ENCODE measurements around the gene DNAJA4.

The DNAJA4 gene

GRCh38 chr15:78316283-78317083 lies 52.1 kb downstream of the DNAJA4 start:
- DNase-seq (ENCODE audit: low read depth) = no peak

- DNase-seq (ENCODE audit: low read depth) = peak; percentile 27
Measured at GRCh38 chr15:78317145-78317836, 52.9 kb downstream of the DNAJA4 start.

GRCh38 chr15:78319588-78319987 lies 55.2 kb downstream of the DNAJA4 start:
- DNase-seq (ENCODE audit: low read depth) = no peak

- DNase-seq (ENCODE audit: low read depth) = no peak
Measured at GRCh38 chr15:78320183-78320582, 55.8 kb downstream of the DNAJA4 start.

GRCh38 chr15:78321041-78321570 lies 56.7 kb downstream of the DNAJA4 start:
- no peak for DNase-seq (ENCODE audit: low read depth)

GRCh38 chr15:78321786-78322185 lies 57.4 kb downstream of the DNAJA4 start:
- DNase-seq (ENCODE audit: low read depth) = no peak

- peak; percentile 67 for DNase-seq (ENCODE audit: low read depth)
Measured at GRCh38 chr15:78322243-78322642, 57.9 kb downstream of the DNAJA4 start.

- DNase-seq (ENCODE audit: low read depth) = no peak
Measured at GRCh38 chr15:78322724-78323521, 58.6 kb downstream of the DNAJA4 start.

- DNase-seq (ENCODE audit: low read depth) = no peak
Measured at GRCh38 chr15:78323693-78324092, 59.3 kb downstream of the DNAJA4 start.

GRCh38 chr15:78324144-78324543 lies 59.8 kb downstream of the DNAJA4 start:
- DNase-seq (ENCODE audit: low read depth) = no peak

- DNase-seq (ENCODE audit: low read depth) = peak; percentile 33
Measured at GRCh38 chr15:78325092-78325843, 60.9 kb downstream of the DNAJA4 start.

- DNase-seq (ENCODE audit: low read depth) = no peak
Measured at GRCh38 chr15:78327466-78327865, 63.1 kb downstream of the DNAJA4 start.

GRCh38 chr15:78329625-78330024 lies 65.3 kb downstream of the DNAJA4 start:
- DNase-seq (ENCODE audit: low read depth) = no peak
